ENCODE data around the gene SAMD11.

SAMD11 gene

DNA sequence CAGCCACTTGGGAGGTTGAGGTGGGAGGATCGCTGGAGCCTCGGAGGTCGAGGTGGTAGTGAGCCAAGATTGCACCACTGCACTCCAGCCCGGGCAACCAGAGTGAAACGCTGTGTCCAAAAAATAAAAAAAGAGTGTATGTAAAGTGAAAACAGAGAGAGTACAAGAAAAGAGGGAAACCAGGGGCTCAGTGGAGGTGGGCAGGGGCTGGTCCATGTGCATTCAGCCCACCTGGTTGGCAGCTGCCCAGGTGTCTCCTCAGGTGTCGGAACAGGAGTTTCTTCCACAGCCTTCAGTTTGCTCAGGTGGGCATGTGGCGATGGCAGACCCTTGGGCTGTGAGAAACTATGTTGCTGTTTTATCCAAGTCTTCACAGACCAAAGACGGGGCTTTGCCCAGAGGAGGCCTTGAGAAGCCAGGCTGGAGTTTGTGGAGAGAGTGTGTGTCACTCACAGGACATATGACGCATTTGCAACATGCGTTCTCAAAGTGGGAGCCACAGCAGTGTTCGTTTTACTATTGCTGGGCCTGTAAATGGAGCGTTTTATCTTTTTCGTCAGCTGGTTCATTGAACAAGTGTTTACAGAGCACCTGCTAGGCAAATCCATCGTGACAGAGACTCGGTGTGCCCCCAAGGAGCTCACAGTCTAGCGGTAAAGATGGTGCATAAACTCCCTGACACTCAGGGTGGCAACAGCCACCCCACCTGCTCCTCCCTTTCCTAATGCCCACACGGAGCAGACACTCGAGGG, 22.4 kb upstream of the SAMD11 start:
- H3K27me3 Mint-ChIP-seq: peaks cover 54% of the 10 kb centered on the region
- no peak overlapping the region for H3K27ac Mint-ChIP-seq
- peaks cover 3% of the 10 kb centered on the region for H3K36me3 Mint-ChIP-seq (ENCODE audit: low read depth)
- H3K9me3 Mint-ChIP-seq: peaks cover 17% of the 10 kb centered on the region
- H3K4me1 Mint-ChIP-seq: peaks cover 18% of the 10 kb centered on the region
- DNase-seq (no peak), ATAC-seq (no peak)
- no peak overlapping the region for H3K4me3 Mint-ChIP-seq

DNA sequence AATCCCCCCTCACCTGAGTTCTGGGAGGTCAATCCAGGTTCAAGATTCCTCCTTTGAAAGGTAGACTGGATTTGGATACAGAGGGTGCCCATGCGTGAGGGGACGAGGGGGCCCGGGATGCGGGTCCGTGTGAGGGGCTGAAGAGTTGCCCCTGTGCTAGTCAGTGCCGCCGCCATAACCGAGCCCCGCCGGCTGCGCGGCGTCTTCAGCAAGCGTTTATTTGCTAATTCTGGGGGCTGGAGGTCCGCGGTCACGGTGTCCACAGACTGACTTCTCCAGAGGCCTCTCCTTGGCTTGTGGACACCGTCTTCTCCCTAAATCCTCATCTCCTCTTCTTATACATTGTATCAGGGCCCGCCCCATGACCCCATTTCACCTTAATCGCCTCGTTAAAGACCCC, 20.9 kb upstream of the SAMD11 start:
- DNase-seq (no peak), ATAC-seq (no peak)
- no peak overlapping the region for H3K4me3 Mint-ChIP-seq
- peaks cover 9% of the 10 kb centered on the region for H3K9me3 Mint-ChIP-seq
- H3K27ac Mint-ChIP-seq: no peak overlapping the region
- peaks cover 17% of the 10 kb centered on the region for H3K4me1 Mint-ChIP-seq
- peaks cover 53% of the 10 kb centered on the region for H3K27me3 Mint-ChIP-seq
- peaks cover 3% of the 10 kb centered on the region for H3K36me3 Mint-ChIP-seq (ENCODE audit: low read depth)

DNA sequence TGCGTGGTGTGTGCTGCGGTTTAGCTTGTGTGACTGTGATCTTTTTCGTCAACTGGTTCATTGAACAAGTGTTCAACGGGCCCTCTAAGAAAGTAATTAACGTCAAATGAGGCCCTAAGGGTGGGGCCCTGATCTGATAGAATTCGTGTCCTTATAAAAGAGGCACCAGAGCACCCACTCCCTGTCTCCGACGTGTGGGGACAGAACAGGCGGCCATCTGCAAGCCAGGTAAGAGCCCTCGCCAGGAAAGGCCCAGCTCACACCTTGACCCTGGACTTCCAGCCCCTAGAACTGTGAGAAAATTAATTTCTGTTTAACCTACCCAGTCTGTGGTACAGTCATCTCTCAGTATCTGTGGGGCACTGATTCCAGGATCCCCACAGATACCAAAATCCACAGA, 20.4 kb upstream of the SAMD11 start:
- no peaks in the 10 kb centered on the region for H3K36me3 Mint-ChIP-seq (ENCODE audit: low read depth)
- H3K9me3 Mint-ChIP-seq: peaks cover 5% of the 10 kb centered on the region
- peaks cover 54% of the 10 kb centered on the region for H3K27me3 Mint-ChIP-seq
- ATAC-seq (no peak), DNase-seq (no peak)
- H3K4me1 Mint-ChIP-seq: peaks cover 12% of the 10 kb centered on the region
- no peak overlapping the region for H3K4me3 Mint-ChIP-seq
- H3K27ac Mint-ChIP-seq: no peak overlapping the region

DNA sequence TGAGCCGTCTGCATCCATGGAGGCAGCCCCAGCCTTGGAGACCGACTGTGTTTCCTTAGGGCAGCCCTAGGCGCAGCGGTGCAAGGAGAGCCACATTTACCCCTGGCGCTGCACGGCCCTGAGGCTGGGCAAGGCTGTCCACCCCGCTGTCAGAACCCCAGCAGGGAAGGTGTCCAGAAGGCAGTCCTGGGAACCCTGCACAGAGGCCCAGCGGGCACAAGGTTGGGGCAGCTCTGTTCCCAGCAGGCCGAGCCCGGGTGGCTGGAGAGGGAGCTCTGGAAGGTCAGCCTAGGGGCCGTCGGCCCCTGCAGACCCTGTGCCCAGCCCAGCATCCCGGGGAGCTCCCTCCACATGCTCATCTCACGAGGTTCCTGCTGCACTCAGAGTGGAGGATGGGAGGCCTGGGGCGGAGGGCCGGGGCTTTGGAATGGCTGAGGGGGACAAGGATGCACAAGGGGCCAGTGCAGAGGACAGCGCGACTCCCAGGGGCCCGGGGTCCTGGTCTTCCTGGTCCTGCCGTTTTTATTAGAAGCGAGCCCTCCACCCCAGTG, 19.9 kb upstream of the SAMD11 start:
- H3K9me3 Mint-ChIP-seq: no peaks in the 10 kb centered on the region
- DNase-seq (no peak), ATAC-seq (no peak)
- no peak overlapping the region for H3K27ac Mint-ChIP-seq
- H3K36me3 Mint-ChIP-seq (ENCODE audit: low read depth): no peaks in the 10 kb centered on the region
- peaks cover 50% of the 10 kb centered on the region for H3K27me3 Mint-ChIP-seq
- H3K4me1 Mint-ChIP-seq: peaks cover 7% of the 10 kb centered on the region
- H3K4me3 Mint-ChIP-seq: no peak overlapping the region

DNA sequence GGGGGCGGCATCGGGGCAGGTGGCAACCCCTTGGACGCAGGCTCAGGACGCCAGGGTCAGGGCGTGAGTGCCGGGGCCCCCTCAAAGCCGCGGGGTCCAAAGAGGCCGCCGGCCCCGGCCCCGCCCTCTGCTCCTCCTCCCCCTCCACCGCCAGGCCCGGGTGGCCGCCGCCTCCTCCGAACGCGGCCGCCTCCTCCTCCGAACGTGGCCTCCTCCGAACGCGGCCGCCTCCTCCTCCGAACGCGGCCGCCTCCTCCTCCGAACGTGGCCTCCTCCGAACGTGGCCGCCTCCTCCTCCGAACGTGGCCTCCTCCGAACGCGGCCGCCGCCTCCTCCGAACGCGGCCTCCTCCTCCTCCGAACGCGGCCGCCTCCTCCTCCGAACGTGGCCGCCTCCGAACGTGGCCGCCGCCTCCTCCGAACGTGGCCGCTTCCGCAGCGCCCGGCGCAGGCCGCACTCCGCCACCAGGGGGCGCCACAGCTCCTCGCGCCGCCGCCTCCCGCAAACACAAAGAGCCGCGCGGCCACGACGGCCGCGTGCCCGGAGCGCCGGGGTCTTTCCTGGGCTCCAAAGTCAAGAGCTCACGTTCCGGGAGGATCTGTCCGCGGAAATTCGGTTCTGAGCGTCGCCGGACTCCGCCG, 19.3 kb upstream of the SAMD11 start:
- DNase-seq (peak; percentile 90), ATAC-seq (peak; percentile 84)
- H3K27ac Mint-ChIP-seq: no peak overlapping the region
- H3K27me3 Mint-ChIP-seq: peaks cover 48% of the 10 kb centered on the region
- peak overlapping the region; percentile 52 for H3K4me3 Mint-ChIP-seq
- H3K36me3 Mint-ChIP-seq (ENCODE audit: low read depth): no peaks in the 10 kb centered on the region
- no peaks in the 10 kb centered on the region for H3K9me3 Mint-ChIP-seq
- H3K4me1 Mint-ChIP-seq: peaks cover 7% of the 10 kb centered on the region

DNA sequence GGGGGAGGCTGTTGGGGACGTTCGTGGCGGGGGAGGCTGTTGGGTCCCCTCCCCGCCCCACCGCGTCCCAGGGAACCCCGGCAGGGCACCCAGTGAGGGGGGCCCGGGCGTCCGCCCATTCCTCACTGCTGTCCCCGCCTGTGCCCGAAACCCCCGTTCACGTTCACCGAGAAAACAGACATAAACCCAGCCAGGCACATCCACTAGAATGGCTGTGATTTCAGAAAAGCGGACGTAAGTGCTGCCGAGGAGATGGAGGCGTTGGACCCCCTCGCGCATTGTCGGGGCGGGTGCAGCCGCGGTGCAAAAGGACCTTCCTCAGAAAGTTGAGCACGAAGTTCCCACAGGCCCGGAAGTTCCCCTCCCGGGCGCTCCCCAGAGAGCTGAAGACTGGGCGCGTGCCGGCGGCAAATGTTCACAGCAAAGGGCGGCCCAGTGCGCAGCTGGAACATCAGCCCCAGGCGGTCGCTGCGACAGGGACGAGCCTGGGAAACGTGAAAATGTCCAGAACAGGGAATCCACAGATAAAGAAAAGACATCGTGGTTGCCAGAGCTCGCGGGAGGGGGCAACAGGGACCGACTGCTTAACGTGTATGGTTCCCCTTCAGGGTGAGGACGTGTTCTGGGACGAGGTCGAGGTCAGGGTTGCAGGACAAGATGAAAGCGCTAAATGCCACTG, 18.5 kb upstream of the SAMD11 start:
- H3K27ac Mint-ChIP-seq: no peak overlapping the region

DNA sequence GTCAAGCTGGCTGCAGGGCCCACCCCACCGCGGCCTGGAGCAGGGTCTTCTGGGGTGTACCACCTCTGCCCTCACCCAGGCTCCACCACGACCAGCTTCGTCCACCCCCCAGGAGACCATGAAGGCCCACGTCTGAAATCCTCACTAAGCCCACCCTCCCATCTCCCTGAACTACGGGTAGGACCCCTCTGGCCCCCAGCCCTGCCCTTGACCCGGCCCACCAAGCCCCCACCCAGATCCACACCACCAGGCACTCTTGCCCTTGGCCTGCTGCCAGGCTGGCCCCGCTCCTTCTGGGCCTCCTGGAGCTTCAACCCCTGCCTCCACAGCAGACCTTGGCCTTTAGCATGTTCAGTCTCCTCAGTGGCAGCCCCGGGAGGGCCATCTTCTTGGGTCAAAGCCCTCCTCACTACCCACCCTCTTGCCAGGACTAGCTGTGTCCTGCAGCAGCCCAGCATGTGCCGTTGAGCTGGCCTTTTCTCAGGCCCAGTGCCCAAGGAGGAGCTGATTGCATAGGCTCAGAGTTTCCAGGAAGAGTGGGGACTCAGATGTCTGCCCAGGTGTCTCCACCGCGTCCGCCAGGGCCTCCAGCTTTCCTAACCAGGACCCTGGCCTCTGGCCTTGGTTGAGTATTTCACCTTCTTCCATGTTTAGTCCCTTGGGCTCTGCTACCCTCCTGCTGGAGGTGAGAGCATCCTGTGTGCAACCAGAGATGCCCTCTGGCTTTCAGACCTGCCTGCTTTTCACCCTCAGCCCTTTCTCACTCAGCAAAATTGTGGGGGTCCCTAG, 17.7 kb upstream of the SAMD11 start:
- no peak overlapping the region for H3K4me3 Mint-ChIP-seq

More for the DNA sequence above, 18.5 kb upstream of the SAMD11 start:
- Mint-ChIP-seq H3K4me1 (peaks cover 7% of the 10 kb centered on the region), H3K4me3 (peak overlapping the region; percentile 51), H3K36me3 (ENCODE audit: low read depth) (no peaks in the 10 kb centered on the region), H3K27me3 (peaks cover 42% of the 10 kb centered on the region), H3K9me3 (no peaks in the 10 kb centered on the region)
- ATAC-seq (no peak), DNase-seq (no peak)

DNA sequence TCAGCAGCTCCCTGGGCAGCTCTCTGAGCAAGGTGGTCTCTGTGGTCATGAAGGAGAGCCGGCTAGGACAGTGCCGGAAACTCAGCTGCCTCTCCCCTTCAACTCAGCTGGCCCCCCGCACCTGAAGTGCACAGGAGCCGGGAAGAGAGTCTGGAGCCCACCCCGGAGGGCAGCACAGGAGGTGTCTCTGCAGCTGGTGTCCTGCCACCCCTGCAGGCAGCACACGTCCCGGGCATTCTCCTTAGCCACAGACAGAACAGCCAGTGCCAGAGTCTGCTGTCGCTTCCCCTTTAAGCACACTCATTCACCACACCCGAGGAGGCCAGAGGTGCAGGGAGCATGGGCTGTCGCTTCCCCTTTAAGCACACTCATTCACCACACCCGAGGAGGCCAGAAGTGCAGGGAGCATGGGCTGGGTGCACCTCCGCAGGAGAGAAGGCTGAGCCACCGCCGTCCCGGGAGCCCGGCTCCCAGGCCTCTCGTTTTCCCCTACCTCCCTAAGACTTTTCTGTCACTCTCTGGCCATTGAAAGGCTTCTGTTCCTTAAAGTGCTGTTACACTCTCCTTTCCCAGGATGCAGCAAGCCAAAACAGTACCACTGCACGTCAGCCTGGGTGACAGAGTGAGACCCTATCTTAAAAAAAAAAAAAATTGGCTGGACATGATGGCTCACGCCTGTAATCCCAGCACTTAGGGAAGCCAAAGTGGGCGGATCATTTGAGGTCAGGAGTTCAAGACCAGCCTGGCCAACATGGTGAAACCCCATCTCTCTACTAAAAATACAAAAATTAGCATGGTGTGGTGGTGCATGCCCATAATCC, 16.9 kb upstream of the SAMD11 start:
- ATAC-seq (peak; percentile 54), DNase-seq (no peak)
- Mint-ChIP-seq H3K27me3 (peaks cover 46% of the 10 kb centered on the region), H3K9me3 (no peaks in the 10 kb centered on the region), H3K36me3 (ENCODE audit: low read depth) (no peaks in the 10 kb centered on the region), H3K4me1 (peaks cover 9% of the 10 kb centered on the region), H3K27ac (no peak overlapping the region), H3K4me3 (no peak overlapping the region)

More for the DNA sequence above, 17.7 kb upstream of the SAMD11 start:
- no peaks in the 10 kb centered on the region for H3K36me3 Mint-ChIP-seq (ENCODE audit: low read depth)
- H3K9me3 Mint-ChIP-seq: no peaks in the 10 kb centered on the region
- peaks cover 44% of the 10 kb centered on the region for H3K27me3 Mint-ChIP-seq
- DNase-seq: no peak
- no peak overlapping the region for H3K27ac Mint-ChIP-seq
- no peak for ATAC-seq
- peaks cover 8% of the 10 kb centered on the region for H3K4me1 Mint-ChIP-seq

DNA sequence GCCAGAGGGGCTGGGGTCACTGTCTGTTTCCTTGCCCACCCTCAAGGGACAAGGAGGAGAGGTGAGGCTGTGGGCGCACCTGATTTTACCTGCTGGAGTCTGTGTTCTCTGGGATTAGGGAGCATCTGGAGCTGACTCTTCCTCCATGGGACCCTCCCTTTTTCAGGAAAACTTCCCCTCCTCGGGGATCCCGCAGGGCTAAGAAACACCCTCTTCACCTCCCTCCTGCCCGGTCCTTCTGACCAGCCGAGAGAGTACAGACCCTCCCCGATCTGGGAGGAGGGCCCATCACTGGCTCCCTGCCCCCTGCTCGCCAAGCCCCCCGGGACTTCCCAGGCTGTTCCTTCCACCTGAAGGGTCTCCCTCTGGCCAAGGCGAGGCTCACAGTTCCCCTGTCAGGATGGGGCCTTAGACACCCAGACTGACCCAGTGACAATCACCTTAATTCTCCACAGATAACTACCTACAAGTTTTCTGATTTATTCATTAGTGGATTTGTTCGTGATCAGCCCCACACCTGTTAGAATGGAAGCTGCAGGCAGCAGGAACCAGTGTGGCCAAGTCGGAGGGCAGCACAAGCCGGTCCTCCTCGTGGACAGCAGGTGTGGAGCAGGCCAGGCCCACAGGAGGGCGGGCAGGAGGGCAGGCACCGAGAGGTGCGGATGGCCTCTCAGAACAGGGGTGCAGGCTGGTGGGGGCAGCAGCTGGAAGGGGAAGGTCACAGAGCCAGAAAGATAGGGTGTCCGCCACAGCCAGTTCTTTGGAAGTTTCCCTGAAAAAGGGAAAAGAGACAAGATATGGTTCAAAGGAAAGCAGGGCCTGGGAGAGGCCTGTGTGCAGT, 15.9 kb upstream of the SAMD11 start:
- H3K27me3 Mint-ChIP-seq: peaks cover 53% of the 10 kb centered on the region
- peaks cover 9% of the 10 kb centered on the region for H3K4me1 Mint-ChIP-seq
- H3K36me3 Mint-ChIP-seq (ENCODE audit: low read depth): no peaks in the 10 kb centered on the region
- H3K27ac Mint-ChIP-seq: no peak overlapping the region
- ATAC-seq: no peak
- DNase-seq: no peak
- no peaks in the 10 kb centered on the region for H3K9me3 Mint-ChIP-seq
- H3K4me3 Mint-ChIP-seq: no peak overlapping the region

DNA sequence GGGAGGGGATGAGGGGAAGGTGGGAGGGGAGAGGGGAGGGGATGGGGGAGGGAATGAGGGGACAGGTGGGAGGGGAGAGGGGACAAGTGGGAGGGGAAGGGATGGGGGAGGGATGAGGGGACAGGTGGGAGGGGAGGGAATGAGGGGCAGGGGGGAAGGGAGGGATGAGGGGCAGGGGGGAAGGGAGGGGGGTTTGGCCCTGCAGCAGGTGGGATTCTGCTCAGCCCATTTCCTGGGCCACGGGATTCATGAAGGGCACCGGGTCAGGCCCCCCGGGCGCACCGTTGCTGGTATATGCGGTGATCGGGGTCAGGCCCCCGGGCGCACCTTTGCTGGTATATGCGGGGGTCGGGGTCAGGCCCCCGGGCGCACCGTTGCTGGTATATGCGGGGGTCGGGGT, 15.1 kb upstream of the SAMD11 start:
- DNase-seq: no peak
- Mint-ChIP-seq H3K9me3 (no peaks in the 10 kb centered on the region), H3K27ac (no peak overlapping the region), H3K36me3 (ENCODE audit: low read depth) (no peaks in the 10 kb centered on the region), H3K4me1 (peaks cover 9% of the 10 kb centered on the region), H3K27me3 (peaks cover 54% of the 10 kb centered on the region), H3K4me3 (no peak overlapping the region)
- no peak for ATAC-seq

DNA sequence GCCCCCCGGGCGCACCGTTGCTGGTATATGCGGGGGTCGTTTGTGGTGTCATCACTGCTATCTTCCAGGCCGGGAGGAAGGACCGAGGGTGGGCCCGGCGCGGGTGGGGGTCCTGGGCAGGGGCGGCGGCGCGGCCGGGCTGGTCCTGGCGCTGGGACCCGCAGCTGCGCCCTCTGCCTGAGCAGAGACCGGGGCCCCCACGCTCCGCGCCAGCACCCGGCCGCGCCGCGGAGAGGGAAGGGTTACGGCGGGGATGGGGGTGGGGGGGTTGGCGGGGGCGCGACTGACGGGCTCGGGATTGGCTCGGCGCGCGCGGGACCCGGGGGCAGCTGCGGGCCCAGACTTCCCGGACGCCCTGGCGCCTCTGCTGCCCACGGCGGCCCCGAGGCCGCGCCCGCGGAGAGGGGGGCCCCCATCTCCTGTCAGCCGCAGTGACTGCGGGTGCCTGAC, 13.8 kb upstream of the SAMD11 start:
- peaks cover 9% of the 10 kb centered on the region for H3K4me1 Mint-ChIP-seq
- H3K27ac Mint-ChIP-seq: no peak overlapping the region
- peaks cover 54% of the 10 kb centered on the region for H3K27me3 Mint-ChIP-seq
- H3K9me3 Mint-ChIP-seq: no peaks in the 10 kb centered on the region
- no peak overlapping the region for H3K4me3 Mint-ChIP-seq
- no peaks in the 10 kb centered on the region for H3K36me3 Mint-ChIP-seq (ENCODE audit: low read depth)
- DNase-seq (no peak), ATAC-seq (no peak)

DNA sequence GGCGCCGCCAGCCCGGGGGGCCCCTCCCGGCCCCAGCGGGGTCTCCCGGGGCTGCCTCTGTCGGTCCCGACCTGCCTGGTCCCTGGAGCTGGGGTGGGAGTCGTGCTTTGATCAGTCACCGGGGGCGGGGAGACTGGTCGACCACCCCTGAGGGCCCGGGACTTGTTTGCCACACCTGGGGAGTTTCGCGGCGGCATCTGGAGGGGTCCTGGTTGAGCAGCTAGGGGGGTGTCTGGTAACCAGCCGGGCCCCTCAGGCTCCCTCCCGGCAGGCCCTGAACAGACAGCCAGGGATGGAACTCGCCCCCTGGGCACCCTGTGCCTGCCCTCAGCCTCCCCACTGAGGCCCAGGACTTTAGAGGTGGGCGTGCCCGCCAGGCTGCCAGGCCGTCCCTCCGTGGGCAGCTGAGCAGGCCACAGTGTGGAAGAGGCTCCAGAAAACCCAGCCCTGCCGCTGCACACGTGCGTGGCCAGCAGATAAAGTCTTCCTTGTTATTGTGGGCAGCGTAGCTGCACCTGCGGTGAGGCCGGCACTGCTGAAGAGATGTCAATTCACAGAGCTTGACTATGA, 13.3 kb upstream of the SAMD11 start:
- Mint-ChIP-seq H3K4me1 (peaks cover 5% of the 10 kb centered on the region), H3K27ac (no peak overlapping the region), H3K36me3 (ENCODE audit: low read depth) (no peaks in the 10 kb centered on the region), H3K27me3 (peaks cover 50% of the 10 kb centered on the region), H3K9me3 (no peaks in the 10 kb centered on the region), H3K4me3 (no peak overlapping the region)
- no peak for DNase-seq
- ATAC-seq: no peak

All from activated naive CD8-positive, alpha-beta T cell treated with anti-CD3 and anti-CD28 coated beads, Interleukin-2, amount 50 U/mL, for 24 hours (primary cell).